NCI-H2227 treated with DMSO at 0.1 percent for 48 hours (cell line): ENCODE measurements around the gene FBLIM1.
"Not testable (repeated sequence)": the region's sequence is repeated elsewhere in the genome, so short reads cannot be mapped to it uniquely, and the experiment has no call there.

Experiments
- DNase-seq: peaks from one replicate; lab custom pipeline; 2025; lab: John Stamatoyannopoulos, UW

Gene FBLIM1

GRCh38 chr1:15810073-15810472, 51.5 kb downstream of the FBLIM1 start:
- no peak for DNase-seq

- DNase-seq, result no peak
Measured at GRCh38 chr1:15816674-15817073, 58.1 kb downstream of the FBLIM1 start.

- DNase-seq, result no peak
Measured at GRCh38 chr1:15820478-15820877, 61.9 kb downstream of the FBLIM1 start.

- DNase-seq, result no peak
Measured at GRCh38 chr1:15825800-15826199, 67.2 kb downstream of the FBLIM1 start.

GRCh38 chr1:15826810-15827507, 68.4 kb downstream of the FBLIM1 start:
- no peak for DNase-seq

GRCh38 chr1:15827567-15827966, 69.0 kb downstream of the FBLIM1 start:
- not testable (repeated sequence) for DNase-seq

- DNase-seq, result not testable (repeated sequence)
Measured at GRCh38 chr1:15828931-15829330, 70.3 kb downstream of the FBLIM1 start.

GRCh38 chr1:15830258-15830657, 71.7 kb downstream of the FBLIM1 start:
- DNase-seq, result no peak

- peak; percentile 73 for DNase-seq
Measured at GRCh38 chr1:15833069-15833679, 74.6 kb downstream of the FBLIM1 start.

- DNase-seq, result peak; percentile 73
Measured at GRCh38 chr1:15833842-15834405, 75.3 kb downstream of the FBLIM1 start.

- peak; percentile 95 for DNase-seq
Measured at GRCh38 chr1:15834406-15835204, 76.0 kb downstream of the FBLIM1 start.

GRCh38 chr1:15835205-15835740, 76.7 kb downstream of the FBLIM1 start:
- no peak for DNase-seq

GRCh38 chr1:15835741-15836510, 77.3 kb downstream of the FBLIM1 start:
- DNase-seq, result peak; percentile 99
